ENCODE measurements around the gene FBP1.
A peak's percentile ranks its signal among the peaks of the same experiment; 100 is the strongest.

The FBP1 gene

GRCh38 chr9:94612071-94612470 is 27.2 kb downstream of the FBP1 start:
- no peak for TF ChIP-seq CTCF (IDR thresholded peaks at IDR 0.05)

- no peak for TF ChIP-seq CTCF (IDR thresholded peaks at IDR 0.05)
These were observed 27.7 kb downstream of the FBP1 start for GRCh38 chr9:94611638-94612068.

GRCh38 chr9:94610181-94610606 is 29.1 kb downstream of the FBP1 start:
- no peak for TF ChIP-seq CTCF (IDR thresholded peaks at IDR 0.05)

- TF ChIP-seq CTCF (IDR thresholded peaks at IDR 0.05): no peak
These were observed 32.0 kb downstream of the FBP1 start for GRCh38 chr9:94607423-94607691.

GRCh38 chr9:94606646-94607422 is 32.5 kb downstream of the FBP1 start:
- TF ChIP-seq CTCF (IDR thresholded peaks at IDR 0.05): no peak

GRCh38 chr9:94603259-94604160 is 35.8 kb downstream of the FBP1 start:
- peak; percentile 77 for TF ChIP-seq CTCF (IDR thresholded peaks at IDR 0.05)

- TF ChIP-seq CTCF (IDR thresholded peaks at IDR 0.05): no peak
These were observed 36.7 kb downstream of the FBP1 start for GRCh38 chr9:94602666-94603065.

All from LNCAP (cell line).